ENCODE results near the gene CCR4.

CCR4 gene

GRCh38 chr3:32998631-32999451 lies 47.4 kb downstream of the CCR4 start:
- H3K4me3 ChIP-seq (ENCODE audit: low read length) = no peak overlapping the region
- no peak for DNase-seq (ENCODE audit: low read depth)
- TF ChIP-seq CTCF (conservative IDR thresholded peaks at IDR 0.05; ENCODE audit: low read depth, low read length) = no peak

DNA sequence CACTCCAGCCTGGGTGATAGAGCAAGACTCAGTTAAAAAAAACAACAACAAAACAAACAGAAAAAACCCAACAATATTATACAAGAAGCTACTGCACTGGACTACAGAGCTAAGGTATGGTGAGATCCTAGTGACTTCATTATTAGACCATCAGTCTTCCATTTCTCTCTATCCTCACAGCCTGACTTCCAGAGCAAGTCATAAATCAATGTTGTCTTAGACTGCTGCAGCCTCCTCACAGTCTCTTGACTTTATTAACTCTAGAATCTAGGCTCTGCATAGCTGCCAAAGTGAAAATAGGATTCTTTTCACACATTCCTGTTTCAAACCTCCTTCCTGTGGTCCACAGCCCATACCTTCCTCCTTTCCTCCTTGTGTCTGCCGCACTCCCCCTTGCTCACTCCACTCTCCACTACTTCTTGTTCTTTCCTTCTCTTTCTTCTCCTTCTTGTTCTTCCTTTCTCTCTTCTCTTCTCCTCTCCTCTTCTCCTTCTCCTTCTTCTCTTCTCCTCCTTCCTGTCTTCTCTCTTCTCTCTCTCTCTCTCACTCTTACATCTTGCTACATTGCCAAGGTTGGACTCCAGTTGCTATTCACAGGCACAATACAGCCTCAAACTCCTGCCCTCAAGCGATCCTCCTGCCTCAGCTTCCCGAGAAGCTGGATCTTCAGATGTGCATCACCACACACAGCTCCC lies 49.4 kb downstream of the CCR4 start:
- no peak for DNase-seq (ENCODE audit: low read depth)
- TF ChIP-seq CTCF (conservative IDR thresholded peaks at IDR 0.05; ENCODE audit: low read depth, low read length) = no peak

DNA sequence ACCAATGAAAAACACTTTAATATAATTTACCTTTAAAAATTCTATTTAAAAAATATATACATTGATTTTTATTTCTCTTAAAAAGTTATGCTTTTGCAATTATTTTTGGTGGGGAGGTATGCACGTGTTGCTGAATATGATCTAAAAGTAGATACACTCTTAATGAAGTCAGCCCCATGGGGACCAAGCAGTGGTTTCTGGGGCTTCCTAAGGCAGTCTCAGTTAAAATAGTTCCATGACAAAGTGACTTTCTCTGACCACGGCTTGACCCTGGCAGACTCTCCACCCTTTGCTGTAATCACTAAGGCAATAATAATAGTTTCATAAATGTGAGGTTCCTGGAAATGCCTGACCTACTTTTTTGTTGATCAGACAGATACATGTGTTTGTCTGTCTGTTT lies 50.4 kb downstream of the CCR4 start:
- TF ChIP-seq CTCF (conservative IDR thresholded peaks at IDR 0.05; ENCODE audit: low read depth, low read length) = no peak
- no peak for DNase-seq (ENCODE audit: low read depth)
- no peak overlapping the region for H3K4me3 ChIP-seq (ENCODE audit: low read length)

More for the DNA sequence above, 49.4 kb downstream of the CCR4 start:
- no peak overlapping the region for H3K4me3 ChIP-seq (ENCODE audit: low read length)

- TF ChIP-seq CTCF (conservative IDR thresholded peaks at IDR 0.05; ENCODE audit: low read depth, low read length) = no peak
- no peak for DNase-seq (ENCODE audit: low read depth)
- H3K4me3 ChIP-seq (ENCODE audit: low read length) = no peak overlapping the region
These were observed 51.9 kb downstream of the CCR4 start for GRCh38 chr3:33003308-33003707.

- no peak for DNase-seq (ENCODE audit: low read depth)
- no peak overlapping the region for H3K4me3 ChIP-seq (ENCODE audit: low read length)
- no peak for TF ChIP-seq CTCF (conservative IDR thresholded peaks at IDR 0.05; ENCODE audit: low read depth, low read length)
These were observed 52.8 kb downstream of the CCR4 start for GRCh38 chr3:33004205-33004604.

- DNase-seq (ENCODE audit: low read depth) = no peak
- H3K4me3 ChIP-seq (ENCODE audit: low read length) = no peak overlapping the region
- TF ChIP-seq CTCF (conservative IDR thresholded peaks at IDR 0.05; ENCODE audit: low read depth, low read length) = no peak
These were observed 53.5 kb downstream of the CCR4 start for GRCh38 chr3:33004961-33005360.
